Measurements from ENCODE around the gene SUN2.

- no peak for TF ChIP-seq CTCF (IDR thresholded peaks at IDR 0.05)
- TF ChIP-seq POLR2A (IDR thresholded peaks at IDR 0.05): no peak
Measured at GRCh38 chr22:38732251-38732815, 23.5 kb downstream of the SUN2 start.
